Coronary artery (tissue), 2 donors: ENCODE measurements around the gene SDK2.

Experiments used
- DNase-seq: peaks from one replicate; pipeline ENCODE4 v3.0.0-alpha.2; 2017; ENCODE audit warnings: low spot score
- H3K27ac ChIP-seq, 2 donors: fragments of 200-600 bp; sonication (generic); one replicate each; pipeline ENCODE4 v1.5.1; 2016 to 2019
- H3K4me3 ChIP-seq: fragments of 200-600 bp; sonication (generic); 2 replicates; pipeline ENCODE4 v1.5.1; 2016; ENCODE audit warnings: mild to moderate bottlenecking, moderate library complexity
- TF ChIP-seq, protein P1 (sequence below): fragments of 200-600 bp; sonication (generic); IDR thresholded peaks from one replicate; pipeline ENCODE4 v1.5.1; 2019; ENCODE audit warnings: antibody characterized with exemption

SDK2 gene

DNA sequence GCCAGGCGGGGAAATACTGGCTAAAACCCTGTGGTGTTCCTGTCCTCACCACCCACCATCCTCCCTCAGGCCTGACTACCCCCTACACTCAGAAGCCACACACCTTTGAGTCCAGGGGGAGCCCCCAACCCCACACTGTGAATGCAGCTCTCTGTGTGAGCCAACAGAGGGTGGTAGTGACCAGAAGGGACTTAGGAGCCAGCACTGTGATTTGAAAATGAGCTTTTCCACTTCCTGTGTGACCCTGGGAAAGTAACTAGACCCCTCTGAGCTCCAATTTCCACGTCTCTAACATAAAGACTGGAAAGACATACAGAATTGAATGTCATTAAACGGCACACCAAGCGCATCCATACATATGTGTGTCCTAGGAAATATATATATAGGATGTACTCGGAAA, 58.7 kb downstream of the SDK2 start:
- DNase-seq = no peak
- Histone ChIP-seq H3K27ac (no peak overlapping the region), H3K4me3 (no peak overlapping the region)
- TF ChIP-seq, protein P1, sequence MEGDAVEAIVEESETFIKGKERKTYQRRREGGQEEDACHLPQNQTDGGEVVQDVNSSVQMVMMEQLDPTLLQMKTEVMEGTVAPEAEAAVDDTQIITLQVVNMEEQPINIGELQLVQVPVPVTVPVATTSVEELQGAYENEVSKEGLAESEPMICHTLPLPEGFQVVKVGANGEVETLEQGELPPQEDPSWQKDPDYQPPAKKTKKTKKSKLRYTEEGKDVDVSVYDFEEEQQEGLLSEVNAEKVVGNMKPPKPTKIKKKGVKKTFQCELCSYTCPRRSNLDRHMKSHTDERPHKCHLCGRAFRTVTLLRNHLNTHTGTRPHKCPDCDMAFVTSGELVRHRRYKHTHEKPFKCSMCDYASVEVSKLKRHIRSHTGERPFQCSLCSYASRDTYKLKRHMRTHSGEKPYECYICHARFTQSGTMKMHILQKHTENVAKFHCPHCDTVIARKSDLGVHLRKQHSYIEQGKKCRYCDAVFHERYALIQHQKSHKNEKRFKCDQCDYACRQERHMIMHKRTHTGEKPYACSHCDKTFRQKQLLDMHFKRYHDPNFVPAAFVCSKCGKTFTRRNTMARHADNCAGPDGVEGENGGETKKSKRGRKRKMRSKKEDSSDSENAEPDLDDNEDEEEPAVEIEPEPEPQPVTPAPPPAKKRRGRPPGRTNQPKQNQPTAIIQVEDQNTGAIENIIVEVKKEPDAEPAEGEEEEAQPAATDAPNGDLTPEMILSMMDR = no peak

DNA sequence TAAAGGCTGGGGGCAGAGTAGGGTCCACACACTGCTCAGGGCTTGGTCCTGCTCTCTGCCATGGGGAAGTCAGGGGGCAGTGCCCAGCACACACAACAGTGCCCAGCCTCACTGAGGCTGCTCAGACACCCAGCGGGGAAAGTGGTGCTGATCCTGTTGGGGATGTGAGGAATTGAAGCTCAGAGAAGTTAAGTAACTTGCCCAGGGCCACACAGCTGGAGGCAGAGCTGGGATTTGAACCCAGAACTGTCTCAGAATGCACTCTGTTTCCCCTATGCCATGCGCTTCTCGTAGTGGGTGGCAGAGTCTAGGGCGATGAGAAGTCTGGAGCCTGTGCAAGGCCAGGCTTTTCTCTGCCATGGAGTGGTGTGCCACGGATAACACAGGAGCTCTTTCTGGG, 59.3 kb downstream of the SDK2 start:
- no peak overlapping the region for H3K4me3 ChIP-seq
- H3K27ac ChIP-seq = no peak overlapping the region
- no peak for DNase-seq
- TF ChIP-seq, protein P1 = no peak

- DNase-seq = no peak
- Histone ChIP-seq H3K4me3 (no peak overlapping the region), H3K27ac (no peak overlapping the region)
- TF ChIP-seq, protein P1 = no peak
Observed at GRCh38 chr17:73584049-73584448, 60.2 kb downstream of the SDK2 start.

DNA sequence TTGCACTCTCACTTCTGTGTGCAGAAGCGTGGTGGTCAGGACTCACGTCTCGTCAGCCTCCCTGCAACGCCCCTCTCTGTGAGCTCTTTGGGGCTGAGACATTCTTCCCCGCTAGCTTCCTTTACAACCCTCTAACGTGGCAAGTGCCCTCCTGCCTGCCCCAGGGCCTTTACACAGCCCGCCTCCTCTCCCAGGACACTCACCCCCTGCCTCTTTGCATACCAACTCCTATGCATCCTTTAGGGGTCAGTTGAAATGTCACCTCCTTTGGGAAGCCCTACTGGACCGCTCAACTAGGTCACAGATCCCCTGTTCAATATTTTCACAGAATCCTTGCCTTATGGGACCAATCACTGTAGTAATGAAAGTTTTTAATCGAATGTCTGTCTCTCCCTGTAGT, 61.4 kb downstream of the SDK2 start:
- Histone ChIP-seq H3K4me3 (no peak overlapping the region), H3K27ac (no peak overlapping the region)
- TF ChIP-seq, protein P1 = no peak
- no peak for DNase-seq

DNA sequence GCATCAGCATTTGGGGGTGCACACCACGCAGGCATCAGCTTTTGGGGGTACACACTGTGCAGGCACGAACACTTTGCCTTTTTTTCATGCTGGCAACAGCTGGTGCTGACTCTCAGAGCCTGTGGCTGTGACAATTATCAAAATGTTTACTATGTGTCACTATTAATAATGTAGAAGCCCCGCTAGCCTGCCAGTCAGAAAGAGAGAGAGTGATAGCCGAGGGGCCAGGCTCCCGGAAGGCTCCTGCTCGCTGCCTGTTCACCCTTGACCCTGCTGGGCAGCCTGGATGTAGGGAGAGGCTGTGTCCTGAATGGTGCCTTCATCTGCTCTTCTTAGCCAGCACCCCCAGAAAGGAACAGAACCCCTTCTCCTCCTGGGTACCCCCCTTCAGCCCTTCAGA, 61.9 kb downstream of the SDK2 start:
- no peak overlapping the region for H3K27ac ChIP-seq
- no peak overlapping the region for H3K4me3 ChIP-seq
- DNase-seq = no peak
- TF ChIP-seq, protein P1 = no peak

DNA sequence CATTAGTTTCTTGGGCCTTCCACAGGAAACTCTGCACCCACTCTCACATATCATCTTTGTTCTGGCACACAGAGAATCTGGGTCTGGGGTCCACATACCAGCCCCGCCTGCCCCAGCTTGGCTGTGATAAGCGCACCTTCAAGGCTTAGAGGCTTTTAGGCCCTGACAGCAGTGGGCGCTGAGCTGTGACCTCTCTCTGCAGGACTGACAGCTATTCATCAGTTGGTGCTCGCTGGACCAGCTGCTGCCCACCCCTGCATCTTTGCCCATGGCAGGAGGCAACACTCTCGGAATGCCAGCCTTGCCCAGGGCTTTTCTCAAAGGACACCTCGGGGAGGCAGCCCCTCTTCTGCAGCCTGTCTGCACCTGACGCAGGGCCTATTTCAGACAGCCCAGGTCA, 62.9 kb downstream of the SDK2 start:
- Histone ChIP-seq H3K27ac (no peak overlapping the region), H3K4me3 (no peak overlapping the region)
- TF ChIP-seq, protein P1 = no peak
- DNase-seq = no peak

DNA sequence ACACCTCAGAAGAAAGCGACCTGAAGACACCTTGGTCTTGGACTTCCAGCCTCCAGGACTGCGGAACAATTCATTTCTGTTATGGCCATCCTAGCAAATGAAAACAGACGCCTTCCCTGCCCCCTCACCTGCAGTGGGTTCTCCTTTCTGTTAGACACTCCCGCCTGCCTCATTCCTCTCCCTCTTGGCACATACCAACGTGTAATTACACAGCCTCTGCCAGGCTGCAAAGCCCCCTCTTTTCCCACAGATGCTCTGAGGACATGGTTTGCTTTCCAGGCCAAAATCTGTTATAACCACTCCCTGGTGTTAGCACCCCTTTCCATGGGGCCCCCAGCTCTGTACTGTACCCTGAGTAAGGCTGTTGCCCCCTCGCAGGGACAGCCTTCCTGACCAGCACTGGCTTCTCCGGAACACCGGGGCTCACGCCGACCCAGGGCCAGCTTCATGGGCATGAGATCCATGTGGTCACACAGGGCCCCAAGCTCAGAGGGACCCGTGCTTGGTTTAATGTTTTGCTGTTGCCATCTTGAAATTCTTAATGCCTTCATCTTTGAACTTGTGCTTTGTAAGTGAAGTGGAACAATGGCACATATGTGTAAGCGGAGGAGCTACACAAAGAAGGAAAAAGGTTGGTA, 64.1 kb downstream of the SDK2 start:
- H3K4me3 ChIP-seq = no peak overlapping the region
- DNase-seq = no peak
- H3K27ac ChIP-seq = no peak overlapping the region
- TF ChIP-seq, protein P1 = no peak
